ENCODE results near the gene ZYG11B.

DNA sequence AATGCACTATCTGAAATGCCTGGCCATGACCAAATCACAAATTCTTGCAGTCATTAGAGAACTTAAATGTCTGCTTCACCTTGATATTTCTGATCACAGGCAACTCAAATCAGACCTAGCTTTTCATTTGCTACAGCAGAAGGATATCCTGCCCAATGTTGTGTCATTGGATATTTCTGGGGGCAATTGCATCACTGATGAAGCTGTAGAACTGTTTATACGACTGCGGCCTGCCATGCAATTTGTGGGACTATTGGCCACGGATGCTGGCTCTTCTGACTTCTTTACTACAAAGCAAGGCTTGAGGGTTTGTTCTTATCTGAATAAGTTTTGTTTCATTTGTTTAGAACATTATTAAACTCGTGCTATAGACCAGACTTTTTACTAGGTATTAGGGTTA lies 131.2 kb downstream of the ZYG11B start:
- TF ChIP-seq, protein P1, sequence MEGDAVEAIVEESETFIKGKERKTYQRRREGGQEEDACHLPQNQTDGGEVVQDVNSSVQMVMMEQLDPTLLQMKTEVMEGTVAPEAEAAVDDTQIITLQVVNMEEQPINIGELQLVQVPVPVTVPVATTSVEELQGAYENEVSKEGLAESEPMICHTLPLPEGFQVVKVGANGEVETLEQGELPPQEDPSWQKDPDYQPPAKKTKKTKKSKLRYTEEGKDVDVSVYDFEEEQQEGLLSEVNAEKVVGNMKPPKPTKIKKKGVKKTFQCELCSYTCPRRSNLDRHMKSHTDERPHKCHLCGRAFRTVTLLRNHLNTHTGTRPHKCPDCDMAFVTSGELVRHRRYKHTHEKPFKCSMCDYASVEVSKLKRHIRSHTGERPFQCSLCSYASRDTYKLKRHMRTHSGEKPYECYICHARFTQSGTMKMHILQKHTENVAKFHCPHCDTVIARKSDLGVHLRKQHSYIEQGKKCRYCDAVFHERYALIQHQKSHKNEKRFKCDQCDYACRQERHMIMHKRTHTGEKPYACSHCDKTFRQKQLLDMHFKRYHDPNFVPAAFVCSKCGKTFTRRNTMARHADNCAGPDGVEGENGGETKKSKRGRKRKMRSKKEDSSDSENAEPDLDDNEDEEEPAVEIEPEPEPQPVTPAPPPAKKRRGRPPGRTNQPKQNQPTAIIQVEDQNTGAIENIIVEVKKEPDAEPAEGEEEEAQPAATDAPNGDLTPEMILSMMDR (IDR thresholded peaks at IDR 0.05) = no peak
- TF ChIP-seq POLR2A (IDR thresholded peaks at IDR 0.05) = no peak
